GM18520 (cell line): ENCODE results near the gene GMDS.

Experiments used
- ATAC-seq: cut with Tn5 transposase; IDR thresholded peaks from one replicate; pipeline ENCODE4 v1.9.1; 2021; ENCODE audit not compliant: unreplicated experiment

GMDS gene

DNA sequence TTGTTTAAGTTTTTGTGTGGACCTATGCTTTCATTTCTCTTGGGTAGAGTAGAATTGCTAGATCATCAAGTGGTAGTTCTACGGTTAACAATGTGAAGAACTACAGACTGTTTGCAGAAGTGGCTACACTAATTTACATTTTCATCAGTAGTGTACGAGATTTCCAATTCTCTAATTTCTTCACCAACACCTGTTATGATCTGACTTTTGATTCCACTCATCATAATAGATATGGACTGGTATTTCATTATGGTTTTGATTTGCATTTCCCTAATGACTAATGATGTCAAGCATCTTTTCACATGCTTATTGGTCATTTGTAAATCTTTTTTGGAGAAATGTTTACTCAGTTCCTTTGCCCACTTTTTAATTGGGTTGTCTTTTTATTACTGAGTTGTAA is 244.4 kb downstream of the GMDS start:
- ATAC-seq = no peak

- ATAC-seq = no peak
Measured at GRCh38 chr6:1997702-1998101, 247.7 kb downstream of the GMDS start.

DNA sequence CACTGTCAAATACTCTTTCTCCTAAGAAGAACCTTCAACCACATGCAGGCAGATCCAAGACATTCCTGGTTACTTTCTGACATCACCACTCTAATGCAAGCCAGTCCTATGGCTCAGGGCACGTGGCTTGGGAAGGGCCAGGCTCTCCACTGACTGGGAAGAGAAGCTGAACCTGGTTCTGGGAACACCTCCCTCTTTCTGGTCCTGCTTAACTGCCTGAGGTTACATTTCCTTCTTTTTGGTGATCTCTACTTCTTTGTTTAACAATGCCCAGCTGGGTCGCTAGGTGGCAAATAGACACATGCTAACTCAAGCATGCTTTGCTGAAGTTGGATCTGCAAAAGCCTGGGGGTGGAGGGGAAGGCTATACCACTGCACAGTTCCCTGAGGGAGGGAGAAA is 249.8 kb downstream of the GMDS start:
- ATAC-seq = no peak

DNA sequence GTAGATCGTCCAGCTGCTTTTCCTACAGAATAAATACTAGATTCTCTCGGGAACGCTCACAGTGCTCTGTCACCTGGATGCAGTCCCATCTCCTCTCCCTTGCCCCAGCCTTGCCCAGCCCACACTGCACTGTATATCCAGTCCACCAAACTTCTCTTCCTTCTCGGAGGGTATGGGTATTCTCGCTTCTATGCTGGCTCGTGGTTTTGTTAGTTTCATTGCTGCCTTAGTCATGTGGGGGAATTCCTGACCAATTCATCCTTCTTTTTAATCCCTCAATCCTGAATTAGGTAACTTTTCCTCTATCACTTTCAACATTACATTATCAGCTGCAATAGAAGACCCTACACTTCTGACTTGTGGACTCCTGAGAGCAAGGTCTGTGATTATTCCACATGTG is 252.4 kb downstream of the GMDS start:
- ATAC-seq = no peak

DNA sequence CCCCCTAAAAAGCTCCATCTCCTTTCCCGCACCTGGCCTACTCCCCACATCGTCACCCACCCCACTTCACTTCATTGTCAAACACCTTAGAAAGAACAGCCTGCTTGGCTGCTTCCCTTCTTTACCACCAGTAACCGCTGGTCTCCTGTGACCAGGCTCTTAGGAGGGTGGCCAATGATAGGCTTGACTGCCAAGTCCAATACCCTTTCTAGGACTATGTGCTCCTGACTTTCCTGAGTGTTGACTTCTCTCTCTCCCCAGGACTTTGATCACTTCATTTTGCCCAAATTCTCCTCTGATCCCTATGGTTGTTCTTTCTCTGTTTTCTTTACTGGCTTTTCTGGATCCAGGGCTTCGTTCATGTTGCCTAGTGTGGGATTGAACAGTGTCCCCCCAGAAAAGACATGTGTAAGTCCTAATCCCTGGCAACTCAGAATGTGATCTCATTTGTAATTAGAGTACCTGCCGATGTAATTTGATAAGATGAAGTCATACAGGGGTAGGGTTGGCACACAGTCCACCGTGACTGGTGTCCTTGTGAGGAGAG is 254.0 kb downstream of the GMDS start:
- ATAC-seq = no peak

DNA sequence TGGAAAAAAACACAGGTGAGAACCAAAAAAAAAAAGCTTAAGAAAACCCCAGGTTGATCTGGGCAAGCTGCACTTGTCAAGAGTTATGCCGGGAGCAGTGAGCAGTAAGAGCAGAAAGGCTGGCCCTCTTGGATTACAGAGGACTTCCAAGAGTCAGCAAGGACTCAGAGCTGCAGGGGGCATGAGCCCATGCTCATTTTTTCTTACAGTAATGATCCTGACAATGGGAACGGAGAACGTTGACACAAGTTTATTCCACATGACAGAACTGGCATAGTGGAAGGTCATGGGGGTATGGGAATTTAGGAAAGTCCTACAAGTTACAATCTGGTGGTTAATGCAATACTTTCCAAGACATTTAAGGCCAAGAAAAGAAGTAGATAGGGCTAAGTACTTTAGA is 256.6 kb downstream of the GMDS start:
- no peak for ATAC-seq

DNA sequence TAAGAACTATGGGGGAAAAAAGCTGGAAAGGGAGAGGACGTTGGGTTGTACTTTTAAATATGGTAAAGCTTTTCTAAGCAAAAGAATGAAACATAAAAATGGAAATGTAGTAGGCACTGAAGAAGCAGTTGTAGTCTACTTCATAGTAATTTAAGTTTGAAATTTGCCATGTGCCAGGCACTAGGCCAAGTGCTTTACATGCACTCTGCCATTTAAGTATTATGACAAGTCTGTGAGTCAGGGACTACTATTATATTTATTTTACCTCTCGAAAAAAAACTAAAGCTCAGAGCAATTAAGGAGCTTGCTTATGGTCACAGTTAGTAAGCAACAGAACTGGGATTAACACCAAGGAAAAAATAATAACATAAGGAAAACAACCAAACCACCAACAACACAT is 257.8 kb downstream of the GMDS start:
- no peak for ATAC-seq

DNA sequence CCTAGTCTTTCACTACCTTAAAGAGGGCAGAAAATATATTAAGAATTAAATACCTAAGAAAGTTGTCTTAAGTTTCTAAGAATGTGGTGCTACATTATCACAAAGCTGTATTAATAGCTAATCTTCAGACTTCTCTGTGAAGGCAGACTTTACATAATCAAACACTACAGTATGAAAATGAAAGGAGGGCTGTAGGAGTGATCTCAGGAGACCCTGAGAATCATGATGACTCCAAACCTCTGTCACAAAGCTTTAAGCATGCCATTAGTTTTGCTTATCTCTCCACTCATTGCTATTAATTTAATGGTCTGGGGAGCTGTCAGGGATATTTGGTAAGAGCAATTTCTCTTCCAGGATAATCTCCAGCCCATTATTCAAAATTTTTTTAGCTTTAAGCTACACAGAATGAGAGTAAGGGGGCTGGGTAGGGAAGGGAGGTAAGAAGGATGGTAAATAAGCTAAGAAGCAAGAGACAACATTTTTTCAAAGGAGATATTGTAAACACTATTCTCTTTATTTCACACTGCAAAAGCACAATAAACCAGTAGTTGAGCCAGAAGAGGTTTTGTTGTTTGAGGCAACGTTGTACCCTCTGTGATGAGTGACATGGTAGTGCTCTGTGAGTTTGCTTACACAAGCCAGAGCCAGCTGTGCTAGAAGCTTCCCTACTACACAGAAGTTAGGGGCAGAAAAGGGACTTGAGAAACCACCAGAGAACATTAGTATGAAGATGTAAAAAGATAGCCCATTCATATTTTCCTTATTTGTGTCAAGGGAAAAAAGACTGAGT is 258.8 kb downstream of the GMDS start:
- ATAC-seq = no peak

DNA sequence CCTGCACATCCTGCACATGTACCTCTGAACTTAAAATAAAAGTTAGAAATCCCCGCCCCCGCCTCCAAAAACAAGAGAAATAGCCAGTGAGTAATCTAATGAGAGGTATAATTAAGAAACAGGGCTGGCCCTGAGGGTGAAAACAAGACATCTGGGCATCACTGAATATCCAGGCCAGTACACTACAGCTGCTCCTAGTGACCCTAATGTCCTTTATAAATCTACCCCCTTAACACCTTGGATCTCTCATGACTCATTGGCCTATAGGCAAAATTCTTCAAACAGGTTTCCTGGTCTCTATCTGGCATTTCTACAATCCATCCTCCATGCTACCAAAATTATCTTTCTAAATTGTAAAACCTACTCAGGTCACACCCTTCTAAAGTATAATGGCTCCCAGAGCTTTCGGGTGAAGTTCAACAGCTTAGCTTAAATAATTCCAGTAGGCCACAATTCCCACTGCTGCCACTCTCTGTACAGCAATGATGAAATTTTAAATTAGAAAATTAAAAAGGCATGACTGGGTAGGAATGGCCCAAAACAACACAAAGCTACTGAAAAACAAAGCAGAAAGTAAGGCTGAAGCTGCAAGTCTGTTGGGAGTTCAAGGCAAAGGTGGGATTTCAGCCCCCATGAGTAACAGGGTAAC is 260.9 kb downstream of the GMDS start:
- ATAC-seq = no peak

DNA sequence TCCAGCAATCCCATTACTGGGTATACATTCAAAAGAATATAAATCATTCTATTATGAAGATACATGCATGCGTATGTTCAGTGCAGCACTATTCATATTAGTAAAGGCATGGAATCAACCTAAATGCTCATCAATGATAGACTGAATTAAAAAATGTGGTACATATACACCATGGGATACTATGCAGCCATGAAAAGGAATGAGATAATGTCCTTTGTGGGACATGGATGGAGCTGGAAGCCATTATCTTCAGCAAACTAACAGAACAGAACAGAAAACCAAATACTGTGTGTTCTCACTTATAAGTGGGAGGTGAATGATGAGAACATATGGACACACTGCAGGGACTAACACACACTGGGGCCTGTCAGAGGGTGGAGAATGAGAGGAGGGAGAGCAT is 261.6 kb downstream of the GMDS start:
- no peak for ATAC-seq

GRCh38 chr6:1972962-1973361 is 272.4 kb downstream of the GMDS start:
- no peak for ATAC-seq

- no peak for ATAC-seq
Measured at GRCh38 chr6:1971612-1972011, 273.8 kb downstream of the GMDS start.

GRCh38 chr6:1970151-1970561 is 275.2 kb downstream of the GMDS start:
- no peak for ATAC-seq

DNA sequence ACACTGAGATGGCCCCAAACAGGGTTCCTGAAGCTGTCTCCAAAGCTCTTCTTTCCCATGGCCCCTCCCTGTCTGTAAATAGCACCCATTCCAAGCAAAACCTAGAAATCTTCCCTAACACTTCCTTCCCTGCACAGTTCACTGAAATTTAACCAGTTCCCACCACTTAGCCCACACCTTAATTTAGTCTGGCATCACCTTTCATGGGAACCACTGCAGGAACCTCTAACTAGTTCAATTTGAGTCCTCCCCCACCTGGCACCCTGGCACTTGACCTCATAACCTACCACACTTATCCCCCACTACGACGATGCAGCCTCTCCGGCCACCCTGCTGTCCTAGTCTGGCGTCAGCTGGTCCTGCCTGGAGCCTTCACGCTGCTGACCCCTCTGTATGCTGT is 278.7 kb downstream of the GMDS start:
- ATAC-seq = no peak

- ATAC-seq = no peak
Measured at GRCh38 chr6:1965596-1966224, 279.7 kb downstream of the GMDS start.

DNA sequence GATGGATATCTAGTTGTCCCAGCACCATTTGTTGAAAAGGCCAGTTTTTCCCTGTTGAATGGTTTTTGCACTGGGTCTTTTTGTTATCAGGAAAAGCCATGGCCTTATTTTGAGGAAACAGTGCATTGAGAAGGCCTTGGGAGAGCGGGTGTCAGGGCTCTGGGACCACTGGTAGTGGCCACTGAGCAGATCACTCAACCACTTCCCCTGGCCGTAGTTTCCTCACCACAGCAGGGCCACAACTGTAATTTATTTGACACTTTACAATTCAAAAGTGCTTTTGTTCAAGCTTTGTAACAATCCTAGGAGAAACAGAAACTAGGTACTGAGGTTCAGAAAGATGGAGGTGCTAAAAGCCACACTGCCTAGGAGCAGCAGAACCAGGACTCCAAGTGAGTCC is 281.8 kb downstream of the GMDS start:
- no peak for ATAC-seq

DNA sequence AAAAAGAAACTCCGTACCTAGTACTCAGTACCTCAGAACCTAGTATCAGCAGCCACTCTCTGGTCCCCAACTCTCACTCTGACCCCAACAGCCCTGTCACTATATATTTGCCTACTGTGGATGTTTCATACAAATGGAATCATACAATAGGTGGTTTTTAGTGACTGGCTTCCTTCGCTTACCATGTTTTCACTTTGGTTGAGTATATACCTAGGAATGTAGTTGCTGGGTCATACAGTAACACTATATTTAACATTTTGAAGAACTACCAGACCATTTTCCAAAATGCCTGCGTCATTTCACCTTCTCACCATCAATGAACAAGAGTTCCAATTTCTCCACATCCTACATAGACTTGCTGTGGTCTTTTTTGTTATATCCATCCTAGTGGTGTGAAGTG is 283.2 kb downstream of the GMDS start:
- ATAC-seq = no peak

GRCh38 chr6:1960486-1961142 is 284.8 kb downstream of the GMDS start:
- ATAC-seq = no peak

DNA sequence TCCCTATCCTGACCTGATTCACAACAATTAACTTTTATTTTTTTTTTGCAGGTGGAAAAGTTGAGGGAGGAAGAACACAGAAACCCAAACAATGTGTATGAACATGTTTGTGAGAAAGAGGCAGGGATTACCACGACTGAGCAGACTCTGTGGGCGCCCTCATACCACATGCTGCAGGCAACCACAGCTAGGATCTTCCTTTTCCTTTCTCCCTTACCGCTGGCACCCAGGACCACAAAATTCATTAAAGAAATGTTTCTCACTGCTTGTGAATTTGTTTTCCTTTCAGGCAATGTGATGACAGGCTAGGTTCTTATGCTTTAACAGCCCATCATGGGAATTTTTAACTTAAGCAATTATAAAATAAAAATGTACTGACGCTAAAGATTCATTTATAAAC is 287.1 kb downstream of the GMDS start:
- ATAC-seq = no peak

GRCh38 chr6:1957746-1958145 is 287.7 kb downstream of the GMDS start:
- ATAC-seq = no peak

GRCh38 chr6:1952740-1953360 is 292.6 kb downstream of the GMDS start:
- no peak for ATAC-seq
